A549 (cell line): ENCODE measurements around the gene PNPLA7. TPM values are rescaled to one million over a fixed set of nuclear protein-coding genes. Genes with fewer than 3 reads are reported as not detected.

Experiments
- ATAC-seq, 2 experiments: fragments of 200-7000 bp in 1 of 2; fragments of >200 bp in 1 of 2; cut with Nextera tagmentation in 1 of 2; cut with Tn5 transposase in 1 of 2; 3 replicates each; pipeline versions ENCODE4 v1.8.0 to v1.9.1; 2018 to 2020; ENCODE audit warnings: mild to moderate bottlenecking in 1 of 2, moderate library complexity in 1 of 2
- CTCF ChIA-PET: fragments of 300-600 bp; sonication (Branson Sonifier 250); formaldehyde crosslinking; extraction: SDS; loops from one replicate; lab custom pipeline; 2021; ENCODE audit warnings: antibody characterized with exemption, inconsistent platforms; lab: Yijun Ruan, JAX
- POLR2A ChIA-PET: fragments of 350-600 bp; formaldehyde crosslinking; extraction: SDS; loops from one replicate; lab custom pipeline; 2021; ENCODE audit warnings: antibody characterized with exemption, inconsistent platforms; lab: Yijun Ruan, JAX
- DNase-seq, 2 experiments: peaks; one replicate each; pipeline versions ENCODE4 v3.0.0 to v3.0.0-alpha.2; 2011 to 2016; ENCODE audit warnings: low read depth in 1 of 2, low spot score in 1 of 2
- FAIRE-seq: peaks from 2 replicates; lab custom pipeline; 2011; peaks lifted over from hg19 to GRCh38; lab: Jason Lieb, UNC
- H3K27ac ChIP-seq, 2 experiments: fragments of >200 bp; sonication (Bioruptor Twin); formaldehyde crosslinking; 3 replicates each; pipeline ENCODE4 v1.5.1; 2016 to 2017
- H3K4me1 ChIP-seq: fragments of >200 bp; sonication (Bioruptor Twin); formaldehyde crosslinking; 3 replicates; pipeline ENCODE4 v1.6.1; 2016
- H3K4me2 ChIP-seq: fragments of >200 bp; sonication (Bioruptor Twin); formaldehyde crosslinking; 3 replicates; pipeline ENCODE4 v1.6.1; 2016
- H3K4me3 ChIP-seq: fragments of >200 bp; sonication (Bioruptor Twin); formaldehyde crosslinking; 3 replicates; pipeline ENCODE4 v1.5.1; 2016
- H3K9me3 ChIP-seq: fragments of >200 bp; sonication (Bioruptor Twin); formaldehyde crosslinking; 3 replicates; pipeline ENCODE4 v1.6.1; 2016
- CBX8 ChIP-seq: fragments of 200-600 bp; sonication (generic); IDR thresholded peaks from 2 replicates; pipeline ENCODE4 v1.6.1; 2016
- CEBPB ChIP-seq, 2 experiments: fragments of >200 bp in 1 of 2; sonication (Bioruptor Twin) in 1 of 2; formaldehyde crosslinking in 1 of 2; IDR thresholded peaks; 2 replicates each; pipeline ENCODE4 v1.6.1; 2012 to 2016
- CTCF ChIP-seq: fragments of >200 bp; sonication (Bioruptor Twin); formaldehyde crosslinking; IDR thresholded peaks from 3 replicates; pipeline ENCODE4 v1.5.1; 2016
- EHF ChIP-seq: fragments of 250-450 bp; sonication (Bioruptor Pico); IDR thresholded peaks from 2 replicates; pipeline ENCODE4 v1.5.0; 2020; ENCODE audit warnings: mild to moderate bottlenecking
- FOSB ChIP-seq: fragments of 250-450 bp; sonication (Bioruptor Pico); IDR thresholded peaks from 2 replicates; pipeline ENCODE4 v1.5.0; 2020; ENCODE audit warnings: mild to moderate bottlenecking, moderate library complexity
- FOSL2 ChIP-seq, 2 experiments: fragments of 450-650 bp in 1 of 2; fragments of >200 bp in 1 of 2; sonication (Bioruptor Twin) in 1 of 2; formaldehyde crosslinking; IDR thresholded peaks; 2 replicates each; pipeline versions ENCODE4 v1.5.0 to v1.6.1; 2016 to 2020; ENCODE audit warnings: mild to moderate bottlenecking in 1 of 2, moderate library complexity in 1 of 2
- FOXS1 ChIP-seq: fragments of 250-450 bp; sonication (Bioruptor Pico); IDR thresholded peaks from 2 replicates; pipeline ENCODE4 v1.5.0; 2020; ENCODE audit warnings: mild to moderate bottlenecking, moderate library complexity
- HMGXB4 ChIP-seq: fragments of 250-450 bp; sonication (Bioruptor Pico); IDR thresholded peaks from 2 replicates; pipeline ENCODE4 v1.5.0; 2021; ENCODE audit warnings: mild to moderate bottlenecking, moderate library complexity, borderline replicate concordance
- HOXB13 ChIP-seq: fragments of 250-450 bp; sonication (Bioruptor Pico); IDR thresholded peaks from 2 replicates; pipeline ENCODE4 v1.5.0; 2020; ENCODE audit warnings: low read depth, mild to moderate bottlenecking, moderate library complexity
- HOXB5 ChIP-seq: fragments of 250-450 bp; sonication (Bioruptor Pico); IDR thresholded peaks from 2 replicates; pipeline ENCODE4 v1.5.0; 2020; ENCODE audit warnings: mild to moderate bottlenecking, moderate library complexity
- JUN ChIP-seq, 2 experiments: fragments of >200 bp; sonication (Bioruptor Twin); formaldehyde crosslinking; IDR thresholded peaks; 2 replicates in 1 of 2; 3 replicates in 1 of 2; pipeline ENCODE4 v1.6.1; 2016 to 2017
- KDM5A ChIP-seq: fragments of 200-600 bp; sonication (generic); IDR thresholded peaks from 2 replicates; pipeline ENCODE4 v1.6.1; 2016; ENCODE audit warnings: antibody characterized with exemption, mild to moderate bottlenecking
- MAX ChIP-seq: IDR thresholded peaks from 2 replicates; pipeline ENCODE4 v1.6.1; 2012
- MAZ ChIP-seq: fragments of 150-350 bp; IDR thresholded peaks from 2 replicates; pipeline ENCODE4 v1.6.1; 2014; ENCODE audit warnings: antibody characterized with exemption, low read depth, low read length, borderline replicate concordance
- NFE2L2 ChIP-seq: fragments of 150-350 bp; conservative IDR thresholded peaks from 2 replicates; pipeline ENCODE4 v1.6.1; 2014; ENCODE audit warnings: low read length
- NR3C1 ChIP-seq: fragments of >200 bp; sonication (Bioruptor Twin); formaldehyde crosslinking; IDR thresholded peaks from 3 replicates; pipeline ENCODE4 v1.6.1; 2017
- PBX3 ChIP-seq: IDR thresholded peaks from 2 replicates; pipeline ENCODE4 v1.6.1; 2012
- PHF8 ChIP-seq: fragments of 200-600 bp; sonication (generic); IDR thresholded peaks from 2 replicates; pipeline ENCODE4 v1.6.1; 2016; ENCODE audit warnings: low read depth, mild to moderate bottlenecking, antibody characterized with exemption, moderate library complexity, borderline replicate concordance
- RARB ChIP-seq: fragments of 250-450 bp; sonication (Bioruptor Pico); IDR thresholded peaks from 2 replicates; pipeline ENCODE4 v1.8.0; 2021; ENCODE audit warnings: mild to moderate bottlenecking, moderate library complexity
- REST ChIP-seq: fragments of 200-600 bp; sonication (generic); IDR thresholded peaks from 2 replicates; pipeline ENCODE4 v1.6.1; 2016; ENCODE audit warnings: antibody characterized with exemption, mild to moderate bottlenecking, moderate library complexity
- RFX5 ChIP-seq: fragments of 450-650 bp; IDR thresholded peaks from 2 replicates; pipeline ENCODE4 v1.7.1; 2014; ENCODE audit warnings: antibody characterized with exemption, mild to moderate bottlenecking, moderate library complexity
- RNF2 ChIP-seq: fragments of 200-600 bp; sonication (generic); IDR thresholded peaks from 2 replicates; pipeline ENCODE4 v1.6.1; 2016; ENCODE audit warnings: low read depth, mild to moderate bottlenecking, antibody characterized with exemption, moderate library complexity, borderline replicate concordance
- SMC3 ChIP-seq: fragments of >200 bp; sonication (Bioruptor Twin); formaldehyde crosslinking; IDR thresholded peaks from 3 replicates; pipeline ENCODE4 v1.6.1; 2018; ENCODE audit warnings: inconsistent platforms
- USF2 ChIP-seq: fragments of 450-650 bp; IDR thresholded peaks from 2 replicates; pipeline ENCODE4 v1.6.1; 2014; ENCODE audit warnings: antibody characterized with exemption
- ZNF302 ChIP-seq: fragments of 250-450 bp; sonication (Bioruptor Pico); IDR thresholded peaks from 2 replicates; pipeline ENCODE4 v1.9.0; 2021; ENCODE audit warnings: inconsistent platforms, mild to moderate bottlenecking, moderate library complexity
- WGBS: methylation state at CpG from one replicate; pipeline ENCODE4 v1.1.6; 2017; ENCODE audit errors: missing lambda C conversion rate; 5-methylcytosine and 5-hydroxymethylcytosine counted together
- polyA plus RNA-seq, 4 experiments: library from polyadenylated mRNA; depleted of rRNA in 3 of 4; stranded (reverse); fragments of >200 nt; fragmentation: RNase III in 1 of 4; extraction: RNeasy Plus Mini Kit Qiagen cat#74134 plus additional on column Dnase treatment in 1 of 4; gene quantifications; 2 replicates in 3 of 4; 3 replicates in 1 of 4; pipeline ENCODE4 v1.2.3, GENCODE V29; 2011 to 2017

Gene PNPLA7
- polyA plus RNA-seq, 2 of the 4 experiments (the other 2 are of a cell fraction) = 0.31 to 1.1 TPM

GRCh38 chr9:137474271-137474670 is 75.9 kb downstream of the PNPLA7 start:
- CTCF ChIA-PET = interaction anchor here (1.2 to 1.5 kb wide), 2 partner anchors 10 to 15 kb away, joined by 3 to 4 read pairs; no protein-coding TSS in a partner anchor
- Histone ChIP-seq H3K4me2 (no peak overlapping the region), H3K27ac (no peak overlapping the region), H3K4me3 (no peak overlapping the region), H3K4me1 (no peaks in the 10 kb centered on the region), H3K9me3 (peaks cover 17% of the 10 kb centered on the region)
- TF ChIP-seq MAX (no peak), NR3C1 (no peak), ZNF302 (CRISPR knock-in tag) (no peak), FOXS1 (CRISPR knock-in tag) (no peak), RARB (CRISPR knock-in tag) (no peak), FOSB (CRISPR knock-in tag) (no peak), NFE2L2 (no peak), HOXB5 (CRISPR knock-in tag) (no peak)
- 77% methylated on average over 18 of the region's 18 CpGs for WGBS
- POLR2A ChIA-PET = no interaction called here
- DNase-seq (no peak), ATAC-seq (no peak), FAIRE-seq (no peak)

- CTCF ChIA-PET = no interaction called here
- ATAC-seq = no peak
Observed at GRCh38 chr9:137470785-137471184, 79.4 kb downstream of the PNPLA7 start.

More at GRCh38 chr9:137470785-137471184, 79.4 kb downstream of the PNPLA7 start:
- Histone ChIP-seq H3K4me1 (no peaks in the 10 kb centered on the region), H3K4me3 (no peak overlapping the region), H3K27ac (no peak overlapping the region), H3K9me3 (peaks cover 9% of the 10 kb centered on the region), H3K4me2 (no peak overlapping the region)
- FAIRE-seq (no peak), DNase-seq (no peak)
- TF ChIP-seq RFX5 (no peak), HMGXB4 (CRISPR knock-in tag) (no peak), REST (no peak), FOSL2 (IDR thresholded peaks at IDR 0.05) (no peak), FOSL2 (CRISPR knock-in tag; IDR thresholded peaks at IDR 0.05) (no peak), CTCF (no peak), KDM5A (no peak), SMC3 (no peak), PHF8 (no peak), RNF2 (no peak), CEBPB (IDR thresholded peaks at IDR 0.05) (no peak), PBX3 (no peak), USF2 (no peak), MAZ (no peak), ZNF302 (CRISPR knock-in tag) (no peak), EHF (no peak), HOXB13 (CRISPR knock-in tag) (no peak), CBX8 (no peak), JUN (IDR thresholded peaks at IDR 0.05) (no peak)
- POLR2A ChIA-PET = no interaction called here
- WGBS = 86% methylated on average over 7 of the region's 7 CpGs
